MCF 10A (cell line): ENCODE data around the gene TSSK3. TPM values are rescaled to one million over a fixed set of nuclear protein-coding genes. Genes with fewer than 3 reads are reported as not detected.

ENCODE experiments used
- BruUV-seq: library from RNA; stranded (reverse); fragments of 400-500 nt; replicated peaks from 2 replicates; lab custom pipeline; 2021; lab: Mats Ljungman, UMichigan
- CTCF ChIA-PET: fragments of 300-600 bp; sonication (Branson Sonifier 250); formaldehyde crosslinking; extraction: SDS; loops from one replicate; lab custom pipeline; 2021; ENCODE audit warnings: antibody characterized with exemption, inconsistent platforms; lab: Yijun Ruan, JAX
- POLR2A ChIA-PET: fragments of 300-600, 350-650 bp; sonication (Branson Sonifier 250); formaldehyde crosslinking; extraction: SDS; loops from one replicate; lab custom pipeline; 2020; ENCODE audit warnings: antibody characterized with exemption, inconsistent platforms; lab: Yijun Ruan, JAX
- DNase-seq: peaks from one replicate; pipeline ENCODE4 v3.0.0-alpha.2; 2018; ENCODE audit not compliant: unreplicated experiment
- H3K27ac Mint-ChIP-seq: one replicate; pipeline ENCODE4 v1.8.0; 2022; ENCODE audit warnings: mild to moderate bottlenecking, low read depth, mixed read lengths; ENCODE audit not compliant: unreplicated experiment
- H3K27me3 Mint-ChIP-seq: one replicate; pipeline ENCODE4 v1.8.0; 2022; ENCODE audit warnings: mixed read lengths; ENCODE audit not compliant: insufficient read depth, unreplicated experiment
- H3K36me3 Mint-ChIP-seq: one replicate; pipeline ENCODE4 v1.8.0; 2022; ENCODE audit warnings: mild to moderate bottlenecking, moderate library complexity, mixed read lengths; ENCODE audit not compliant: insufficient read depth, unreplicated experiment
- H3K4me1 Mint-ChIP-seq: one replicate; pipeline ENCODE4 v1.8.0; 2022; ENCODE audit warnings: mixed read lengths; ENCODE audit not compliant: insufficient read depth, unreplicated experiment
- H3K4me3 Mint-ChIP-seq: one replicate; pipeline ENCODE4 v1.8.0; 2022; ENCODE audit warnings: mild to moderate bottlenecking, moderate library complexity, mixed read lengths; ENCODE audit not compliant: unreplicated experiment
- H3K9me3 Mint-ChIP-seq: one replicate; pipeline ENCODE4 v1.8.0; 2022; ENCODE audit warnings: mixed read lengths; ENCODE audit not compliant: unreplicated experiment
- CTCF ChIP-seq: fragments of 200-600 bp; IDR thresholded peaks from one replicate; pipeline ENCODE4 v1.8.0; 2022; ENCODE audit warnings: antibody characterized with exemption, mild to moderate bottlenecking; ENCODE audit not compliant: unreplicated experiment
- intact Hi-C: fragments of 100-400 bp; cut with micrococcal nuclease; formaldehyde crosslinking; loops from 2 replicates; pipeline ENCODE4 v1.14.1; 2022
- total RNA-seq: library from RNA; stranded (reverse); gene quantifications from 2 replicates; pipeline ENCODE4 v1.2.3, GENCODE V29; 2022

The TSSK3 gene
- total RNA-seq, 1 experiment from 2014 or later = 2.0 TPM

GRCh38 chr1:32405672-32406467 lies 43.5 kb downstream of the TSSK3 start:
- DNase-seq = no peak
- no peak for TF ChIP-seq CTCF
- no peaks in the 10 kb centered on the region for H3K36me3 Mint-ChIP-seq
- BruUV-seq = no TSS peak
- intact Hi-C loops = loop anchor here (10.0 kb wide), 2 partner anchors 129 to 679 kb away; partner anchors contain the start of genes AZIN2 and ZBTB8A
- no peaks in the 10 kb centered on the region for H3K9me3 Mint-ChIP-seq
- H3K27me3 Mint-ChIP-seq = no peaks in the 10 kb centered on the region
- no peak overlapping the region for H3K27ac Mint-ChIP-seq
- CTCF ChIA-PET = no interaction called here
- POLR2A ChIA-PET = interaction anchor here (0.9 kb wide), 1 partner anchor 11 kb away, joined by 5 read pairs; the partner anchor contains the start of gene BSDC1
- H3K4me1 Mint-ChIP-seq = peaks cover 2% of the 10 kb centered on the region
- no peak overlapping the region for H3K4me3 Mint-ChIP-seq

GRCh38 chr1:32406629-32407111 lies 44.3 kb downstream of the TSSK3 start:
- POLR2A ChIA-PET = interaction anchor here (0.9 kb wide), 1 partner anchor 12 kb away, joined by 5 read pairs; the partner anchor contains the start of gene BSDC1
- intact Hi-C loops = loop anchor here (10.0 kb wide), 2 partner anchors 128 to 678 kb away; partner anchors contain the start of genes AZIN2 and ZBTB8A
- Mint-ChIP-seq H3K27me3 (no peaks in the 10 kb centered on the region), H3K36me3 (no peaks in the 10 kb centered on the region), H3K4me1 (no peaks in the 10 kb centered on the region), H3K9me3 (no peaks in the 10 kb centered on the region), H3K4me3 (no peak overlapping the region), H3K27ac (no peak overlapping the region)
- CTCF ChIA-PET = interaction anchor here (0.6 kb wide), 1 partner anchor 114 kb away, joined by 3 read pairs; no protein-coding TSS in a partner anchor
- DNase-seq = peak; percentile 55
- TF ChIP-seq CTCF = no peak
- BruUV-seq = no TSS peak

- Mint-ChIP-seq H3K36me3 (no peaks in the 10 kb centered on the region), H3K27me3 (no peaks in the 10 kb centered on the region), H3K4me3 (no peak overlapping the region), H3K9me3 (no peaks in the 10 kb centered on the region), H3K27ac (no peak overlapping the region), H3K4me1 (no peaks in the 10 kb centered on the region)
- no TSS peak for BruUV-seq
- ChIA-PET POLR2A (no interaction called here), CTCF (interaction anchor here (0.6 to 1.9 kb wide), 2 partner anchors 10 to 241 kb away, joined by 4 to 13 read pairs; no protein-coding TSS in a partner anchor)
- no peak for DNase-seq
- no peak for TF ChIP-seq CTCF
- intact Hi-C loops = no loop called here
Observed at GRCh38 chr1:32411261-32411660, 48.9 kb downstream of the TSSK3 start.
